GM23338 (cell line): Measurements from ENCODE around the gene WASHC2C. TPM values are rescaled to one million over a fixed set of nuclear protein-coding genes. Genes with fewer than 3 reads are reported as not detected.

Experiments used
- ATAC-seq: fragments of 200-7000 bp; cut with Tn5 transposase; 3 replicates; pipeline ENCODE4 v1.9.1; 2020
- DNase-seq: peaks from one replicate; pipeline ENCODE4 v3.0.0-alpha.2; 2015; ENCODE audit warnings: low spot score
- H2AFZ ChIP-seq: fragments of 200-600 bp; sonication (generic); 2 replicates; pipeline ENCODE4 v1.8.0; 2016; ENCODE audit warnings: antibody characterized with exemption, mild to moderate bottlenecking, moderate library complexity
- H3F3A ChIP-seq: fragments of 200-600 bp; sonication (generic); replicated peaks from 2 replicates; pipeline ENCODE4 v1.8.0; 2017; ENCODE audit warnings: antibody characterized with exemption, mixed run types, low read depth
- H3K27ac ChIP-seq: fragments of 200-600 bp; sonication (generic); 2 replicates; pipeline ENCODE4 v1.6.1; 2016; ENCODE audit warnings: low read depth
- H3K27me3 ChIP-seq: fragments of 200-600 bp; sonication (generic); 2 replicates; pipeline ENCODE4 v1.8.0; 2016; ENCODE audit warnings: mild to moderate bottlenecking, mixed run types, moderate library complexity; ENCODE audit not compliant: insufficient read depth
- H3K36me3 ChIP-seq: fragments of 200-600 bp; sonication (generic); 2 replicates; pipeline ENCODE4 v1.8.0; 2016; ENCODE audit warnings: mild to moderate bottlenecking; ENCODE audit not compliant: insufficient read depth
- H3K4me1 ChIP-seq: fragments of 200-600 bp; sonication (generic); 2 replicates; pipeline ENCODE4 v1.8.0; 2016; ENCODE audit warnings: mild to moderate bottlenecking, moderate library complexity; ENCODE audit not compliant: insufficient read depth
- H3K4me2 ChIP-seq: fragments of 200-600 bp; sonication (generic); 2 replicates; pipeline ENCODE4 v1.7.1; 2017; ENCODE audit warnings: mixed run types
- H3K4me3 ChIP-seq: fragments of 200-600 bp; sonication (generic); 2 replicates; pipeline ENCODE4 v1.6.1; 2016; ENCODE audit warnings: mixed run types
- H3K79me2 ChIP-seq: fragments of 200-600 bp; sonication (generic); replicated peaks from 2 replicates; pipeline ENCODE4 v1.8.0; 2017; ENCODE audit warnings: mild to moderate bottlenecking; ENCODE audit not compliant: insufficient read depth
- H3K9me2 ChIP-seq: fragments of 200-600 bp; sonication (generic); 2 replicates; pipeline ENCODE4 v1.8.0; 2017; ENCODE audit not compliant: insufficient read depth
- H4K20me1 ChIP-seq: fragments of 200-600 bp; sonication (generic); replicated peaks from 2 replicates; pipeline ENCODE4 v1.8.0; 2017; ENCODE audit warnings: mild to moderate bottlenecking; ENCODE audit not compliant: insufficient read depth
- H3K27ac Mint-ChIP-seq: 2 replicates; pipeline ENCODE4 v1.8.0; 2020; ENCODE audit warnings: inconsistent platforms, mild to moderate bottlenecking, moderate library complexity, mixed read lengths
- H3K27me3 Mint-ChIP-seq: 3 replicates; pipeline ENCODE4 v1.8.0; 2022; ENCODE audit warnings: low read depth, mild to moderate bottlenecking, moderate library complexity, mixed read lengths, inconsistent platforms; ENCODE audit not compliant: insufficient read depth, poor library complexity
- H3K36me3 Mint-ChIP-seq: 3 replicates; pipeline ENCODE4 v1.8.0; 2021; ENCODE audit warnings: low read depth, mild to moderate bottlenecking, inconsistent platforms, moderate library complexity, mixed read lengths
- H3K4me1 Mint-ChIP-seq: 3 replicates; pipeline ENCODE4 v1.8.0; 2020; ENCODE audit warnings: mild to moderate bottlenecking, inconsistent platforms, mixed read lengths
- H3K4me3 Mint-ChIP-seq: 3 replicates; pipeline ENCODE4 v1.8.0; 2021; ENCODE audit warnings: moderate library complexity, mild to moderate bottlenecking, inconsistent platforms, mixed read lengths
- H3K9me3 Mint-ChIP-seq: 3 replicates; pipeline ENCODE4 v1.8.0; 2020; ENCODE audit warnings: moderate library complexity, mild to moderate bottlenecking, inconsistent platforms, mixed read lengths
- CREB1 ChIP-seq: fragments of 250-450 bp; sonication (Bioruptor Pico); IDR thresholded peaks from 2 replicates; pipeline ENCODE4 v1.5.0; 2020; ENCODE audit warnings: low read depth, mild to moderate bottlenecking, moderate library complexity
- EZH2 ChIP-seq: fragments of 200-600 bp; sonication (generic); IDR thresholded peaks from one replicate; pipeline ENCODE4 v1.8.0; 2017; ENCODE audit warnings: antibody characterized with exemption, mild to moderate bottlenecking, low read depth; ENCODE audit not compliant: unreplicated experiment
- EZH2phosphoT487 ChIP-seq: fragments of 200-600 bp; sonication (generic); IDR thresholded peaks from one replicate; pipeline ENCODE4 v1.8.1; 2018; ENCODE audit warnings: antibody characterized with exemption; ENCODE audit not compliant: unreplicated experiment
- JUNB ChIP-seq: IDR thresholded peaks from one replicate; pipeline ENCODE4 v1.6.1; 2016; ENCODE audit warnings: antibody characterized with exemption; ENCODE audit not compliant: unreplicated experiment
- STAT1 ChIP-seq: IDR thresholded peaks from one replicate; pipeline ENCODE4 v1.6.1; 2016; ENCODE audit warnings: antibody characterized with exemption; ENCODE audit not compliant: unreplicated experiment
- ZNF114 ChIP-seq: fragments of 250-450 bp; sonication (Bioruptor Pico); IDR thresholded peaks from 2 replicates; pipeline ENCODE4 v1.5.0; 2020; ENCODE audit warnings: mild to moderate bottlenecking, moderate library complexity
- ZNF331 ChIP-seq: fragments of 250-450 bp; sonication (Bioruptor Pico); IDR thresholded peaks from 2 replicates; pipeline ENCODE4 v1.5.0; 2020; ENCODE audit warnings: low read depth, mild to moderate bottlenecking, moderate library complexity
- polyA plus RNA-seq: library from polyadenylated mRNA; unstranded; fragments of >200 nt; fragmentation: Nextera tagmentation; extraction: Ambion mirVana; gene quantifications from 2 replicates; pipeline ENCODE4 v1.2.1, GENCODE V29; 2016
- total RNA-seq: library from RNA; depleted of rRNA; stranded (reverse); fragments of >200 nt; shearing (Covaris generic); gene quantifications from 2 replicates; pipeline ENCODE4 v1.2.3, GENCODE V29; 2014
- TF ChIP-seq, protein P1 (sequence below): IDR thresholded peaks from 2 replicates; pipeline ENCODE4 v1.6.1; 2016; ENCODE audit warnings: antibody characterized with exemption
- TF ChIP-seq, protein P2 (sequence below): IDR thresholded peaks from one replicate; pipeline ENCODE4 v1.6.1; 2018; ENCODE audit warnings: antibody characterized with exemption; ENCODE audit not compliant: unreplicated experiment
- TF ChIP-seq, protein P3 (sequence below): fragments of 250-450 bp; sonication (Bioruptor Pico); IDR thresholded peaks from 2 replicates; pipeline ENCODE4 v1.5.0; 2020; ENCODE audit warnings: mild to moderate bottlenecking, moderate library complexity

WASHC2C gene
- total and polyA plus RNA-seq, 2 experiments from 2014 or later: 16.2 to 25.2 TPM

DNA sequence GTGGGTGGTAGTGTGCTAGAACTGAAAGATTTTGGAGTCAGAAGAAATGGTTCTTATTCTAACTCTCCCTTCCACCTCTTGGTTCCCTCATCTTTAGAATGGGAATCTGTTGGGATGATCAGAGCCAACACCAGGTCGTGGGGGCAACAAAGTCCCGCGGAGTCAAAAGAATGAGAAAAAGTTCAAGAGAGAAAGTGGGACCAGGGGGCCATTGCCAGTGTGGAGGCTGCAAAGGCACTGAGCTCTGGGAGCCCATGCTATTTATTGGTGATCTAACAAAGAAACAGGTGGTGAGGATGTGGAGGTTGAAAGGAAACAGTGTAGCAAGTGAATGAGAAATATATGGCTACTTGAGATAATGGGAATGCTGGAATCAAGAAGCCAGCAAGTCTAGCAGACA, 90.8 kb downstream of the WASHC2C start:
- H3K79me2 ChIP-seq: no peaks in the 10 kb centered on the region
- Mint-ChIP-seq H3K27ac (no peak overlapping the region), H3K36me3 (no peaks in the 10 kb centered on the region; the same call in 2 of the 3 replicates), H3K4me3 (no peak overlapping the region), H3K4me1 (peaks cover 5% of the 10 kb centered on the region), H3K27me3 (no peaks in the 10 kb centered on the region), H3K9me3 (peaks cover 16% of the 10 kb centered on the region)
- H3K4me3 ChIP-seq: no peak overlapping the region
- TF ChIP-seq JUNB (no peak), STAT1 (no peak), ZNF331 (CRISPR knock-in tag) (no peak)
- H3K27me3 ChIP-seq: no peaks in the 10 kb centered on the region
- no peaks in the 10 kb centered on the region for H3K9me2 ChIP-seq
- no peak overlapping the region for H3K4me2 ChIP-seq
- H4K20me1 ChIP-seq: no peaks in the 10 kb centered on the region
- no peak for DNase-seq
- ATAC-seq: no peak
- H2AFZ ChIP-seq: no peak overlapping the region
- H3K27ac ChIP-seq: no peak overlapping the region
- no peaks in the 10 kb centered on the region for H3K4me1 ChIP-seq
- H3K36me3 ChIP-seq: no peaks in the 10 kb centered on the region
- no peaks in the 10 kb centered on the region for H3F3A ChIP-seq

DNA sequence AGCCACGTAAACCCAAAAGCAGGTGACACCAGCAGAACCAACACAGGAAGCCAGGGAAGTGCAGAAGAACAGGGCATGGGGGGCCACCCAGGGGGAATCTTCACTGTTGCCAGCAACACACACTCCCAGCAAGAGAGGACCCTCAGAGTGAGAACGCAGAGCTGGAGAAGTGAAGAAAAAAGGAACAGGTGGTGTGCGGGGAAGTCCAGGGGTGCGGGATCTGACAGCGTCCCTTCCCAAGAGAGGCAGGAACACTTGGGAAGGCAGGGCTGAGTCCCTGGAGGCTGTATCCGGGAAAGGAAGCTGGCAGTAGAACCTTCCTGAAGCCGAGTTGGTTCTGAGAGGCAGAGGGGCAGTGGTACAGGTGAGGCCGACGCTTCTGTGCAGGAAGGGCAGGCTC, 92.5 kb downstream of the WASHC2C start:
- Histone ChIP-seq H3K4me1 (no peaks in the 10 kb centered on the region), H3K79me2 (no peaks in the 10 kb centered on the region), H3F3A (no peaks in the 10 kb centered on the region), H3K36me3 (no peaks in the 10 kb centered on the region), H3K4me3 (no peak overlapping the region), H3K27ac (no peak overlapping the region), H4K20me1 (no peaks in the 10 kb centered on the region), H3K4me2 (no peak overlapping the region), H2AFZ (no peak overlapping the region), H3K9me2 (no peaks in the 10 kb centered on the region), H3K27me3 (no peaks in the 10 kb centered on the region)
- DNase-seq: no peak
- Mint-ChIP-seq H3K4me3 (no peak overlapping the region), H3K9me3 (peaks cover 16% of the 10 kb centered on the region), H3K27me3 (no peaks in the 10 kb centered on the region), H3K36me3 (peaks cover 4% of the 10 kb centered on the region; the same call in 1 of the 3 replicates), H3K4me1 (peaks cover 1% of the 10 kb centered on the region; the same call in 1 of the 3 replicates), H3K27ac (no peak overlapping the region)
- no peak for ATAC-seq
- TF ChIP-seq EZH2: no peak
- no peak for TF ChIP-seq STAT1
- no peak for TF ChIP-seq JUNB
- TF ChIP-seq, protein P1, sequence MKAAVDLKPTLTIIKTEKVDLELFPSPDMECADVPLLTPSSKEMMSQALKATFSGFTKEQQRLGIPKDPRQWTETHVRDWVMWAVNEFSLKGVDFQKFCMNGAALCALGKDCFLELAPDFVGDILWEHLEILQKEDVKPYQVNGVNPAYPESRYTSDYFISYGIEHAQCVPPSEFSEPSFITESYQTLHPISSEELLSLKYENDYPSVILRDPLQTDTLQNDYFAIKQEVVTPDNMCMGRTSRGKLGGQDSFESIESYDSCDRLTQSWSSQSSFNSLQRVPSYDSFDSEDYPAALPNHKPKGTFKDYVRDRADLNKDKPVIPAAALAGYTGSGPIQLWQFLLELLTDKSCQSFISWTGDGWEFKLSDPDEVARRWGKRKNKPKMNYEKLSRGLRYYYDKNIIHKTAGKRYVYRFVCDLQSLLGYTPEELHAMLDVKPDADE: no peak
- no peak for TF ChIP-seq ZNF114 (CRISPR knock-in tag)
- TF ChIP-seq, protein P2, sequence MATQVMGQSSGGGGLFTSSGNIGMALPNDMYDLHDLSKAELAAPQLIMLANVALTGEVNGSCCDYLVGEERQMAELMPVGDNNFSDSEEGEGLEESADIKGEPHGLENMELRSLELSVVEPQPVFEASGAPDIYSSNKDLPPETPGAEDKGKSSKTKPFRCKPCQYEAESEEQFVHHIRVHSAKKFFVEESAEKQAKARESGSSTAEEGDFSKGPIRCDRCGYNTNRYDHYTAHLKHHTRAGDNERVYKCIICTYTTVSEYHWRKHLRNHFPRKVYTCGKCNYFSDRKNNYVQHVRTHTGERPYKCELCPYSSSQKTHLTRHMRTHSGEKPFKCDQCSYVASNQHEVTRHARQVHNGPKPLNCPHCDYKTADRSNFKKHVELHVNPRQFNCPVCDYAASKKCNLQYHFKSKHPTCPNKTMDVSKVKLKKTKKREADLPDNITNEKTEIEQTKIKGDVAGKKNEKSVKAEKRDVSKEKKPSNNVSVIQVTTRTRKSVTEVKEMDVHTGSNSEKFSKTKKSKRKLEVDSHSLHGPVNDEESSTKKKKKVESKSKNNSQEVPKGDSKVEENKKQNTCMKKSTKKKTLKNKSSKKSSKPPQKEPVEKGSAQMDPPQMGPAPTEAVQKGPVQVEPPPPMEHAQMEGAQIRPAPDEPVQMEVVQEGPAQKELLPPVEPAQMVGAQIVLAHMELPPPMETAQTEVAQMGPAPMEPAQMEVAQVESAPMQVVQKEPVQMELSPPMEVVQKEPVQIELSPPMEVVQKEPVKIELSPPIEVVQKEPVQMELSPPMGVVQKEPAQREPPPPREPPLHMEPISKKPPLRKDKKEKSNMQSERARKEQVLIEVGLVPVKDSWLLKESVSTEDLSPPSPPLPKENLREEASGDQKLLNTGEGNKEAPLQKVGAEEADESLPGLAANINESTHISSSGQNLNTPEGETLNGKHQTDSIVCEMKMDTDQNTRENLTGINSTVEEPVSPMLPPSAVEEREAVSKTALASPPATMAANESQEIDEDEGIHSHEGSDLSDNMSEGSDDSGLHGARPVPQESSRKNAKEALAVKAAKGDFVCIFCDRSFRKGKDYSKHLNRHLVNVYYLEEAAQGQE: no peak
- TF ChIP-seq, protein P3, sequence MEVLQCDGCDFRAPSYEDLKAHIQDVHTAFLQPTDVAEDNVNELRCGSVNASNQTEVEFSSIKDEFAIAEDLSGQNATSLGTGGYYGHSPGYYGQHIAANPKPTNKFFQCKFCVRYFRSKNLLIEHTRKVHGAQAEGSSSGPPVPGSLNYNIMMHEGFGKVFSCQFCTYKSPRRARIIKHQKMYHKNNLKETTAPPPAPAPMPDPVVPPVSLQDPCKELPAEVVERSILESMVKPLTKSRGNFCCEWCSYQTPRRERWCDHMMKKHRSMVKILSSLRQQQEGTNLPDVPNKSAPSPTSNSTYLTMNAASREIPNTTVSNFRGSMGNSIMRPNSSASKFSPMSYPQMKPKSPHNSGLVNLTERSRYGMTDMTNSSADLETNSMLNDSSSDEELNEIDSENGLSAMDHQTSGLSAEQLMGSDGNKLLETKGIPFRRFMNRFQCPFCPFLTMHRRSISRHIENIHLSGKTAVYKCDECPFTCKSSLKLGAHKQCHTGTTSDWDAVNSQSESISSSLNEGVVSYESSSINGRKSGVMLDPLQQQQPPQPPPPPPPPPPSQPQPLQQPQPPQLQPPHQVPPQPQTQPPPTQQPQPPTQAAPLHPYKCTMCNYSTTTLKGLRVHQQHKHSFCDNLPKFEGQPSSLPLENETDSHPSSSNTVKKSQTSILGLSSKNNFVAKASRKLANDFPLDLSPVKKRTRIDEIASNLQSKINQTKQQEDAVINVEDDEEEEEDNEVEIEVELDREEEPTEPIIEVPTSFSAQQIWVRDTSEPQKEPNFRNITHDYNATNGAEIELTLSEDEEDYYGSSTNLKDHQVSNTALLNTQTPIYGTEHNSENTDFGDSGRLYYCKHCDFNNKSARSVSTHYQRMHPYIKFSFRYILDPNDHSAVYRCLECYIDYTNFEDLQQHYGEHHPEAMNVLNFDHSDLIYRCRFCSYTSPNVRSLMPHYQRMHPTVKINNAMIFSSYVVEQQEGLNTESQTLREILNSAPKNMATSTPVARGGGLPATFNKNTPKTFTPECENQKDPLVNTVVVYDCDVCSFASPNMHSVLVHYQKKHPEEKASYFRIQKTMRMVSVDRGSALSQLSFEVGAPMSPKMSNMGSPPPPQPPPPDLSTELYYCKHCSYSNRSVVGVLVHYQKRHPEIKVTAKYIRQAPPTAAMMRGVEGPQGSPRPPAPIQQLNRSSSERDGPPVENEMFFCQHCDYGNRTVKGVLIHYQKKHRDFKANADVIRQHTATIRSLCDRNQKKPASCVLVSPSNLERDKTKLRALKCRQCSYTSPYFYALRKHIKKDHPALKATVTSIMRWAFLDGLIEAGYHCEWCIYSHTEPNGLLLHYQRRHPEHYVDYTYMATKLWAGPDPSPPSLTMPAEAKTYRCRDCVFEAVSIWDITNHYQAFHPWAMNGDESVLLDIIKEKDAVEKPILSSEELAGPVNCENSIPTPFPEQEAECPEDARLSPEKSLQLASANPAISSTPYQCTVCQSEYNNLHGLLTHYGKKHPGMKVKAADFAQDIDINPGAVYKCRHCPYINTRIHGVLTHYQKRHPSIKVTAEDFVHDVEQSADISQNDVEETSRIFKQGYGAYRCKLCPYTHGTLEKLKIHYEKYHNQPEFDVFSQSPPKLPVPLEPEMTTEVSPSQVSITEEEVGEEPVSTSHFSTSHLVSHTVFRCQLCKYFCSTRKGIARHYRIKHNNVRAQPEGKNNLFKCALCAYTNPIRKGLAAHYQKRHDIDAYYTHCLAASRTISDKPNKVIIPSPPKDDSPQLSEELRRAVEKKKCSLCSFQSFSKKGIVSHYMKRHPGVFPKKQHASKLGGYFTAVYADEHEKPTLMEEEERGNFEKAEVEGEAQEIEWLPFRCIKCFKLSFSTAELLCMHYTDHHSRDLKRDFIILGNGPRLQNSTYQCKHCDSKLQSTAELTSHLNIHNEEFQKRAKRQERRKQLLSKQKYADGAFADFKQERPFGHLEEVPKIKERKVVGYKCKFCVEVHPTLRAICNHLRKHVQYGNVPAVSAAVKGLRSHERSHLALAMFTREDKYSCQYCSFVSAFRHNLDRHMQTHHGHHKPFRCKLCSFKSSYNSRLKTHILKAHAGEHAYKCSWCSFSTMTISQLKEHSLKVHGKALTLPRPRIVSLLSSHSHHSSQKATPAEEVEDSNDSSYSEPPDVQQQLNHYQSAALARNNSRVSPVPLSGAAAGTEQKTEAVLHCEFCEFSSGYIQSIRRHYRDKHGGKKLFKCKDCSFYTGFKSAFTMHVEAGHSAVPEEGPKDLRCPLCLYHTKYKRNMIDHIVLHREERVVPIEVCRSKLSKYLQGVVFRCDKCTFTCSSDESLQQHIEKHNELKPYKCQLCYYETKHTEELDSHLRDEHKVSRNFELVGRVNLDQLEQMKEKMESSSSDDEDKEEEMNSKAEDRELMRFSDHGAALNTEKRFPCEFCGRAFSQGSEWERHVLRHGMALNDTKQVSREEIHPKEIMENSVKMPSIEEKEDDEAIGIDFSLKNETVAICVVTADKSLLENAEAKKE (CRISPR knock-in tag): no peak
- TF ChIP-seq ZNF331 (CRISPR knock-in tag): no peak
- no peak for TF ChIP-seq EZH2phosphoT487
- TF ChIP-seq CREB1 (CRISPR knock-in tag): no peak
